NT2/D1 (cell line): ENCODE data around the gene PHC1.

Source experiments
- YY1 ChIP-seq: IDR thresholded peaks from 2 replicates; pipeline ENCODE4 v1.6.1; 2011; ENCODE audit not compliant: insufficient read length, insufficient read depth
- ZNF274 ChIP-seq: IDR thresholded peaks from 2 replicates; pipeline ENCODE4 v1.6.1; 2011; ENCODE audit warnings: mild to moderate bottlenecking, low read depth, low read length

DNA sequence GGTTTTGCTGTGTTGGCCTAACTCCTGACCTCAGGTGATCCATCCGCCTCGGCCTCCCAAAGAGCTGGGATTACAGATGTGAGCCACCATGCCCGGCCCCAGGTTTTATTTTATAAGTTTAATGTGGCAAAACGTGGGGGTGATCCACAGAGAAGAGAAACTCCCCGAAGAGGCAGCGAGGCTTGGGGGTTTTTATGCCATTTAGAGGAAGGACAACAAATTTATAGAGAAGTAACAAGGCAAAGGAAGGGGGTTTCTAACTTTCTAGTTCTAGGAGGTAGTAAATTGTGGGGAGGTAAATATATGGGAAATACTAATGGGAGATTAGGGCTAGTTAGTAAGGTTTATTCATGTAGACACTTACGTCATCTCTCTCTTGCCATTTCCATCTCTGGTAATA, 17.2 kb upstream of the PHC1 start:
- TF ChIP-seq YY1, result no peak
- no peak for TF ChIP-seq ZNF274
